ENCODE data around the gene TRIM74.
"Not testable (repeated sequence)": the region's sequence is repeated elsewhere in the genome, so short reads cannot be mapped to it uniquely, and the experiment has no call there.

The TRIM74 gene

GRCh38 chr7:72968980-72969516, at the start of gene TRIM74:
TSS of gene TRIM74 (minus strand) at chr7:72969466. CDS start at chr7:72966157, 3,309 bp downstream.
- DNase-seq (ENCODE audit: low spot score), result not testable (repeated sequence)

DNA sequence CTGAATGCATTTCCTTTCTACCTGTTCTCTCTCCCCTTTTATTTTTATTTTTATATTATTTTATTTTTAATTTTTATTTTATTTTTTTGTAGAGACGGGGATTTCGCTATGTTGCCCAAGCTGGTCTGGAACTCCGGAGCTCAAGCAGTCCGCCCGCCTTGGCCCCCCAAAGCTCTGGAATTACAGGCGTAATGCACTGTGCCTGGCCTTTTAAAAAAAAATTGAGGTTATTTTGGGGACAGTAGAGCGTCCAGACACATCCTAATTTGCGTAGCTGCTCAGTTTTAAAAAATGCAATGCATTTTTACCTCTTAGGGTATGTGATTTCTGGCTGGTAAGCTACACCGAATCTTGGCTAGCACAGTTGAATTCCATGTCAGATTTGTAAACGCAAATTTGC, 37.2 kb upstream of the TRIM74 start:
- DNase-seq (ENCODE audit: low spot score), result not testable (repeated sequence)

- DNase-seq (ENCODE audit: low spot score), result not testable (repeated sequence)
Measured at GRCh38 chr7:73005693-73006447, 36.6 kb upstream of the TRIM74 start.

GRCh38 chr7:73005356-73005692, 36.1 kb upstream of the TRIM74 start:
- not testable (repeated sequence) for DNase-seq (ENCODE audit: low spot score)

DNA sequence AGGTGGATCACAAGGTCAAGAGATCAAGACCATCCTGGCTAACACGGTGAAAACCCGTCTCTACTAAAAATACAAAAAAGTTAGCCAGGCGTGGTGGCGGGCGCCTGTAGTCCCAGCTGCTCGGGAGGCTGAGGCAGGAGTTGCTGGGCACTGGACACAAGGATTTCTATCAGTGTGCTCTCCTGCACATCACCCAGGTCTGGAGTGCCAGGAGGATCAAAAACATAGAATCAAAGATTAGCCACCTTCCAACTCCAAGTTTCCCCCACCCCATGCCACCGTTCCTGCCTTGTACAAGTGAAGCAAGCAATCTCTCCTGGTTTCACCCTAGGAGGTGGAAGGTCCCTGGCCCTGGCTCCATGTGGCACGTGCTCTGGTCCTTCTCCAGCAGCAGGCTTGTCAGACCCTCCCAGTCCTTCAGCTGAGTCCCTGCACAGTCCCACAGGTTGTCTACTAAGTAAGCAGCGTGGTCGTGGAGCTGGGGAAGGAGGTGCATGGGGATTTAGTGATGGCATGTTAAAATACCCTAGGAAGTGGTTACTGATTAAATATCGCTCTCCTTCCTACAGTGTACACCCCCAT, 28.7 kb upstream of the TRIM74 start:
- not testable (repeated sequence) for DNase-seq (ENCODE audit: low spot score)

GRCh38 chr7:72997447-72997846, 28.2 kb upstream of the TRIM74 start:
- DNase-seq (ENCODE audit: low spot score), result not testable (repeated sequence)

DNA sequence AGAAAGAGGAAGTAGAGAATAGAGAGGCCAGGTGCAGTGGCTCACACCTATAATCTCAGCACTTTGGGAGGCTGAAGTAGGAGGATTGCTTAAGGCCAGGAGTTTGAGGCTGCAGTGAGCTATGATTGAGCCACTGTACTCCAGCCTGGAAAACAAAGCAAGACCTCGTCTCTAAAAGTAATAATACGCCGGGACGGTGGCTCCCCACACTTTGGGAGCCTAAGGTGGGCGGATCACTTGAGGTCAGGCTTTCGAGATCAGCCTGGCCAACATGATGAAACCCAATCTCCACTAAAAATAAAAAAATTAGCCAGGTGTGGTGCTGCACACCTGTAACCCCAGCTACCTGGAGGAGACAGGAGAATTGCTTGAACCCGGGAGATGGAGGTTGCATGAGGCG, 26.2 kb upstream of the TRIM74 start:
- not testable (repeated sequence) for DNase-seq (ENCODE audit: low spot score)

DNA sequence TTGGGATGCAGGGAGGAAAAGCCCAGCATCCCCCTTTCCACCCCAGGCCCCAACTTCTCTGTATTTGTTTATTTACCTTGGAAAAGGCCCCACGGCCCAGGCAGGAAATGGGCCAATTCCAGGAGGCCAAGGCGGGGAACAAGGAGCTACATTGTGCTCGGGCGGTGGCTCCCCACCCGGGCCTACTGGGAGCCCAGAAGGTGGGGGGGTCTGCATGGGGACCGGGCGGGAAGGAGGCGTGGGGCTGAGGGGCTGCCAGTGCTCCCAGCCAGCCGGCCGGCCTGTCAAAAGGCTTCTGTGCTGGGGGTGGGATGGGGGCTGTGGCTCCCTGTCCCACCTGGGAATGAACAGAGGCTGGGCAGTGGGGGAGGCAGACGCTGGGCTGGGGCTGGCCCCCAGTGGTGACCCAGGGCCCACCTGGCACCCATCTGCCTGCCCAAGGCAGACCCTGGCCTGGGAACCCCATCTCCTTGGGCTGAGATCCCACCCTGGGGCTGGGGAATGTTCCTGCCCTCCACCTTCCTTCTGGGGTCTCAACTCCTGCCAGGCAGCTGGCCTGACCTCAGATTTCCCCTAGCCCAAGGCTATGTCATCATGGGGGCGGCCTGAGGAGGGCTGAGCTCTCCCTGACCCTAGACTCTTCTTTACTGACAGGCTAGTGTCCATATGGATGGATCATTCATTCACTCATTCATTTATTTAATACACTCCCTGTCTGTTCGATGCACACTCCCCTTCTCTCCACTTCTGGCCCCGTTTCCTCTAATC, 21.1 kb upstream of the TRIM74 start:
- DNase-seq (ENCODE audit: low spot score), result not testable (repeated sequence)

DNA sequence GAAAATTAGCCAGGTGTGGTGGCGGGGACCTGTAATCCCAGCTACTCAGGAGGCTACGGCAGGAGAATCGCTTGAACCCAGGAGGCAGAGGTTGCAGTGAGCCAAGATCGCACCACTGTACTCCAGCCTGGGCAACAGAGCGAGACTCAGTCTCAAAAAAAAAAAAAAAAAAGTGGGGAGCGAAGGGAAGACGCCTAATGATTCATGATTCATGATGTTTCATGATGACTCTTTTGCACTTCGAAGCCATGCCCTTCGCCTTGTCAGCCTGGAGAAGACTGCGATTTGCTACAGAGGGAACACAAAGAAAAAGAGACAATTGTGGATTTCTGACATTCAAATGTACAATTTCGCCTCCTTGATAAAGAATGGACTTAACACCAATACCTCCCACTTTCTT, 12.8 kb upstream of the TRIM74 start:
- not testable (repeated sequence) for DNase-seq (ENCODE audit: low spot score)

- DNase-seq (ENCODE audit: low spot score), result not testable (repeated sequence)
Measured at GRCh38 chr7:72980382-72980781, 11.1 kb upstream of the TRIM74 start.

DNA sequence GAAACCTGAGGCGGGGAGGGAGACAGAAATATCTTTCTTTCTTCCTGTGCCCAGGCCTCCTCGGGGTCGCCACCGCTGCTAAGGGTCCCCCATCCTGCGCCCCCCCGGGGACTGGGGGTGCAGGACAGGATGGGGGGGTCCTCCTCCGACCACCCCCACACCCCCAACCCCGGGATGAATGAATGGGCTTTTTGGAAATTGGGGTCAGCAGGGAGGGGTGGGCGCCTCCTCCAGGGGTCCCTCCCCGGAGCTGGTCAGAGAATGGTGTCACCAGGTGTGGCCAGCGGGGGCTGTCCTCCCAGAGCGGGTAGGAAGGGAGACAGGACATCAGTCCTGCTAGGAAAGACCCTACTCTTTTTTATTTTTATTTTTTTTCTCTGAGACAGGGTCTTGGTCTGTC, 7.2 kb upstream of the TRIM74 start:
- DNase-seq (ENCODE audit: low spot score), result not testable (repeated sequence)

DNA sequence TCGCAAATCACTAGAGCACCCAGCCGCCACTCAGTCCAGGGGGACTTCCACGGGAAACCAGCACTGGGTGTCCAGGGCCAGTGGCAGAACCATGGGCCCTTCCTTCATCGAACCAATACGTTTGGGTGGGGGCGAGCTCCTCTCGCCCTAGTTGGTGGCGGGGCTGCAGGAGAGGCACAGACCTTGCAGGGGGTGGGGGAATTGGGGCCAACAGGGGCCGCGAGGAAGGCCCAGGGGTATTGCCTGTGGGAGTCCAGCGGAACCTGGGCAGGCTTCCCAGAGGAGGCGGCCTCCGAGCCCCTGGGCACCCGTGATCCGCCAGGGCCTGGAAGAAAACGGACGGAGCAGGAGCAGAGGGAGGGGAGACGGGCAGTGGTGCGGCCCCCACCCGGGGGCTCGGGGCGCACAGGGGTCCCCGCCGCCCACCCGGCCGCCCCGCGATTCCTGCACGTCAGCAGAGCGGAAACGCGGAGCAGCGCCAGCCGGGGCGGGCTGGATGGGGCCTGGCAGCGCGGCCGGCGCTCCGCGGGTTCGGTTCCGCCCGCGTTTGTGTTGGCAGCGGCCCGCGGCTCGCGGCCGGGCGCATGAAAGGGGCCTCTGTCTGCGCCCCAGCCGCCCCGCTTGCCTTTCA, 6.5 kb upstream of the TRIM74 start:
- not testable (repeated sequence) for DNase-seq (ENCODE audit: low spot score)

DNA sequence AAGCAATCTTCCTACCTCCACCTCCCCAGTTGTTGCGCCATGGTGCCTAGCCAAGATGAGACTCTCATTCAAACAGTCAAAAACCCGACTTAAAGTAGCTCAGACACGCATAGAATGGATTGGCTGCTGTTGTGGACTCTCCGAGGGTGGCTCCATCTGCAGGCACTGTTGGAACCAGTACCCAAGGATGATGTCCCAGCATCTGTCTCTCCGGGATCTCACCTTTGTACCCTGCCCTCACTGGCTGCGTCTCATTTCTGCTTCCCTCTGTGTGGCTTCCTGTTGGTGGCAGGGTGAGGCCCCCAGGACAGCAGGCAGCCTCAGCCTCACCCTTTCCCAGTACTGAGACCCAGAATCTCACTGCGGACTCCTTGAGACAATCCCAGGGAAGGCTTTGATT, 5.5 kb upstream of the TRIM74 start:
- DNase-seq (ENCODE audit: low spot score), result not testable (repeated sequence)

DNA sequence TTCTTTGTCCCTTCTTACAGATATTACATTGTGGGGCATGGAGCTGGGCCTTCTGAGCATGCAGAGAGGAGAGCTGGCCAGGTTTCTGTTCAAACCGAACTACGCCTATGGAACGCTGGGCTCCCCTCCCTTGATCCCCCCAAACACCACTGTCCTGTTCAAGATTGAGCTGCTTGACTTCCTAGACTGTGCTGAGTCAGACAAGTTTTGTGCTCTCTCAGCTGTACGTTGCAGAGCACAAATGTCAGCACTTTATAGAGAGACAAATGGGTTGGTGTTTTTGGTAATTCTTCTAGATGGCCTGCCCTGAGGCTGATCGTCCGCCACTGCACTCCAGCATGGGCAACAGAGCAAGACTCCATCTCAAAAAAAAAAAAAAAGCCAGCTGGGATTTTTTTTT, 2.2 kb upstream of the TRIM74 start:
- DNase-seq (ENCODE audit: low spot score), result not testable (repeated sequence)

DNA sequence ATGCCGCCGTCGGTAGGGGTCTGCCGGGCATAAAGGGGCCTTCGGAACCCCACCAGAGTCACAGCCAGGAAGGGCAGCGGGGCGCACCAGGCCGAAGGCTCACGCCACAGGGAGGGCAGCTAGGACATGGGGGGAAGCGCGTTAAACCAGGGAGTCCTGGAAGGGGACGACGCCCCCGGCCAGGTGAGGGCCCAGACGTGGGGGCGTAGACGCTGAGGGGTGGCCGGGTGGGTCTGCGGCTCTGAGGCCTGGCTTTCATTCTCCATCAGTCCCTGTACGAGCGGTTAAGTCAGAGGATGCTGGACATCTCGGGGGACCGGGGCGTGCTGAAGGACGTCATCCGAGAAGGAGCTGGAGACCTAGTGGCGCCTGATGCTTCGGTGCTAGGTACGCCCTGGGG, 422 bp upstream of the TRIM74 start:
- DNase-seq (ENCODE audit: low spot score), result not testable (repeated sequence)

DNA sequence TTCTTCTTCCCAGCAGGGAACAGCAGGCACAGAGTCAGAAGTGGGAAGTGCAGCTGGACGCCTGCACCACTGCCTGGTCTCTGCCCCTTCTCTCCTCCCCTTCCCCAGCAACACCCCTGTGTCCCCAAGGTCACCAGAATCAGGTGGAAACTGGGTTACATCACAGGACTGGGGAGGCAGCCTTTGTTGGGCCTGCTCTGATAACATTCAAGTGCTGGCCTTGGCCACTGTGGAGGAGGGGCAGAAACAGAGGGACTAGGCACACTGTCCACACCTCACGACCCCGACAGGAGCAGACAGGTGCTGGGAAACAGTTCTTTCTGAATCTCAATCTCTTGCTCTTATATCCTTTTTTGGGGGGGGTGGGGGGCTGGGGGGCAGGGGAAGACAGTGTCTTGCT, 2.4 kb downstream of the TRIM74 start:
- not testable (repeated sequence) for DNase-seq (ENCODE audit: low spot score)

DNA sequence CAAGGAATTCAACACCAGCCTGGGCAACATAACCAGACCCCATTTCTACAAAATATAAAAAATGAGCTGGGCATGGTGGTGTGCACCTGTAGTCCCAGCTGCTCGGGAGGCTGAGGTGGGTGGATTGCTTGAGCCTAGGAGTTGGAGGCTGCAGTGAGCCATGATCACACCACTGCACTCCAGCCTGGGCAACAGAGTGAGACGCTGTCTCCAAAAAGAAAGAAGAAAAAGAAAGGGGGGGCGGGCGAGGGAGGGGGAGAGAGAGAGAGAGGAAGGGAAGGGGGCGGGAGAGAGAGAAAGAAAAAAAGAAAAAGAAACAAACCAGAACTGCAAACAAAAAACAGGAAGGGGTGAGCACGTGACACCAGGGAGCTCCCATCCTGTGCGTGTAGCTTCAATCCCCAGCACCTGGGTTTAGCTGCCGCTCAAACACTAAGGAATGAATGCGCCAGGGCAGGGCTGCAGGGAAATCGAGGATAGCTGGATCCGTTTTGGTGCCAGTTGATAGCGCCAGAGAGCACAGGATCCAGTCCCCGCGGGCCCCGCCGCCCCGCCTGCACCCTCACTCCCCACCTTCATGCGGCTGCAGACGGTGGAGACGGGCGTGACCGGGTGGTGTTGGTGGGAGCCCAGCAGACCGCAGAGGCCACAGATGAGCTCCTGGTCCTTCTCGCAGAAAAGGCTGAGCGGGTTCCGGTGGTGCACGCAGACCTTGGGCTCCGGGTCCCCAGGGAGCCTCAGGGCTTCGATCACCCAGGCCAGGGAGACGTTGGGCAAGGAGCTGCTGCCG, 3.9 kb downstream of the TRIM74 start:
- DNase-seq (ENCODE audit: low spot score), result not testable (repeated sequence)

DNA sequence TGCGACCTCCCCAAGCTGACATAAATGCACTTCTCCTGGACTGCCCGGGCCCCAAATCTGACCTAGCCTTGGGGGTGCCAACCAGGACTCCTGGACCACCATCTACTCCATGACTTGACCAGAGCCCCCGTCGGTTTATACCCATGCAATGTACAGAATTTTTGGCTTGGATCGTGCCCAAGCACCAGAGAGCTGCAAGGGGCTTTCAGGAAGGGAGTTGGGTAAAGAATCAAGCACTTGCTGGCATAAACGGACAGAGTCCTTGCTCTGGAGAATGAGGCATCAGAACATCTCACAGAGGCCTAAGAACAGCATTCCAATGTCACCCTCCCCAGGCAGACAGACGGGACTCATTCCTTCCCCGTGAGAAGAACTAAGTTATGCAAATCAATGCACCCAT, 6.2 kb downstream of the TRIM74 start:
- DNase-seq (ENCODE audit: low spot score), result not testable (repeated sequence)

DNA sequence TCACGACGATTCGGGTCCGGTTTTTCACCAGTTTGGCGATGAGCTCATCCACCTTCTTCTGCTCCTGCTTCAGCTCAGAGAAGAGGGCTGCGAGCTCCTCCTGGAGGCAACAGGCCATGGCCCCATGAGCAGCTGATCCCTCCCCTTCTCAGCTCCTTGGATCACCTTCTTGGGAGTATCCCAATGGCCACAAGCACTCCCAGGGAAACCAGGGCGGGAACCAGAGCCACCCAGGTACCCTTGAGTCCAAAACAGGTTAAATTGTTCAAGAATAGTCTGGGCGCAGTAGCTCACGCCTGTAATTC, 8.0 kb downstream of the TRIM74 start:
- not testable (repeated sequence) for DNase-seq (ENCODE audit: low spot score)

GRCh38 chr7:72960626-72961345, 8.5 kb downstream of the TRIM74 start:
- not testable (repeated sequence) for DNase-seq (ENCODE audit: low spot score)

GRCh38 chr7:72960029-72960428, 9.2 kb downstream of the TRIM74 start:
- DNase-seq (ENCODE audit: low spot score), result not testable (repeated sequence)
